ENCODE data around the gene STAC3.

Gene STAC3

GRCh38 chr12:57224973-57225679 is 25.9 kb downstream of the STAC3 start:
- DNase-seq (peak; percentile 79), ATAC-seq (peak; percentile 48)
- Mint-ChIP-seq H3K9me3 (no peaks in the 10 kb centered on the region), H3K36me3 (ENCODE audit: low read depth) (peaks cover 5% of the 10 kb centered on the region), H3K27ac (peak overlapping the region; percentile 52), H3K27me3 (peaks cover 67% of the 10 kb centered on the region), H3K4me3 (peak overlapping the region; percentile 43), H3K4me1 (peaks cover 63% of the 10 kb centered on the region)

- Mint-ChIP-seq H3K4me1 (peaks cover 63% of the 10 kb centered on the region), H3K27ac (no peak overlapping the region), H3K4me3 (no peak overlapping the region), H3K27me3 (peaks cover 72% of the 10 kb centered on the region), H3K36me3 (ENCODE audit: low read depth) (no peaks in the 10 kb centered on the region), H3K9me3 (no peaks in the 10 kb centered on the region)
- ATAC-seq (no peak), DNase-seq (no peak)
These were observed 26.6 kb downstream of the STAC3 start for GRCh38 chr12:57224278-57224972.

GRCh38 chr12:57223191-57224165 is 27.5 kb downstream of the STAC3 start:
- H3K36me3 Mint-ChIP-seq (ENCODE audit: low read depth), result no peaks in the 10 kb centered on the region
- H3K4me3 Mint-ChIP-seq, result peak overlapping the region; percentile 5
- no peaks in the 10 kb centered on the region for H3K9me3 Mint-ChIP-seq
- H3K27ac Mint-ChIP-seq, result peak overlapping the region; percentile 3
- DNase-seq (no peak), ATAC-seq (peak; percentile 69)
- H3K27me3 Mint-ChIP-seq, result peaks cover 81% of the 10 kb centered on the region
- H3K4me1 Mint-ChIP-seq, result peaks cover 54% of the 10 kb centered on the region

GRCh38 chr12:57222286-57223190 is 28.4 kb downstream of the STAC3 start:
- Mint-ChIP-seq H3K9me3 (no peaks in the 10 kb centered on the region), H3K27me3 (peaks cover 87% of the 10 kb centered on the region), H3K27ac (peak overlapping the region; percentile 3), H3K36me3 (ENCODE audit: low read depth) (no peaks in the 10 kb centered on the region), H3K4me1 (peaks cover 54% of the 10 kb centered on the region), H3K4me3 (peak overlapping the region; percentile 5)
- ATAC-seq (no peak), DNase-seq (no peak)

GRCh38 chr12:57221169-57221917 is 29.6 kb downstream of the STAC3 start:
- ATAC-seq, result no peak
- no peaks in the 10 kb centered on the region for H3K9me3 Mint-ChIP-seq
- H3K36me3 Mint-ChIP-seq (ENCODE audit: low read depth), result no peaks in the 10 kb centered on the region
- no peak for DNase-seq
- H3K4me1 Mint-ChIP-seq, result peaks cover 49% of the 10 kb centered on the region
- no peak overlapping the region for H3K4me3 Mint-ChIP-seq
- H3K27me3 Mint-ChIP-seq, result peaks cover 83% of the 10 kb centered on the region
- no peak overlapping the region for H3K27ac Mint-ChIP-seq

- peaks cover 82% of the 10 kb centered on the region for H3K27me3 Mint-ChIP-seq
- H3K27ac Mint-ChIP-seq, result no peak overlapping the region
- no peaks in the 10 kb centered on the region for H3K36me3 Mint-ChIP-seq (ENCODE audit: low read depth)
- no peak overlapping the region for H3K4me3 Mint-ChIP-seq
- peaks cover 46% of the 10 kb centered on the region for H3K4me1 Mint-ChIP-seq
- H3K9me3 Mint-ChIP-seq, result no peaks in the 10 kb centered on the region
- no peak for DNase-seq
- no peak for ATAC-seq
These were observed 30.2 kb downstream of the STAC3 start for GRCh38 chr12:57220770-57221168.

GRCh38 chr12:57219993-57220754 is 30.8 kb downstream of the STAC3 start:
- H3K4me1 Mint-ChIP-seq, result peaks cover 47% of the 10 kb centered on the region
- no peaks in the 10 kb centered on the region for H3K36me3 Mint-ChIP-seq (ENCODE audit: low read depth)
- peaks cover 83% of the 10 kb centered on the region for H3K27me3 Mint-ChIP-seq
- DNase-seq, result no peak
- no peak overlapping the region for H3K4me3 Mint-ChIP-seq
- ATAC-seq, result no peak
- no peak overlapping the region for H3K27ac Mint-ChIP-seq
- H3K9me3 Mint-ChIP-seq, result no peaks in the 10 kb centered on the region

- no peaks in the 10 kb centered on the region for H3K36me3 Mint-ChIP-seq (ENCODE audit: low read depth)
- H3K9me3 Mint-ChIP-seq, result no peaks in the 10 kb centered on the region
- H3K4me1 Mint-ChIP-seq, result peaks cover 46% of the 10 kb centered on the region
- no peak overlapping the region for H3K4me3 Mint-ChIP-seq
- DNase-seq, result no peak
- ATAC-seq, result no peak
- no peak overlapping the region for H3K27ac Mint-ChIP-seq
- H3K27me3 Mint-ChIP-seq, result peaks cover 83% of the 10 kb centered on the region
These were observed 31.6 kb downstream of the STAC3 start for GRCh38 chr12:57219205-57219992.

GRCh38 chr12:57218030-57218853 is 32.7 kb downstream of the STAC3 start:
- peaks cover 51% of the 10 kb centered on the region for H3K4me1 Mint-ChIP-seq
- H3K9me3 Mint-ChIP-seq, result no peaks in the 10 kb centered on the region
- no peaks in the 10 kb centered on the region for H3K36me3 Mint-ChIP-seq (ENCODE audit: low read depth)
- ATAC-seq, result no peak
- H3K4me3 Mint-ChIP-seq, result no peak overlapping the region
- H3K27ac Mint-ChIP-seq, result no peak overlapping the region
- DNase-seq, result no peak
- H3K27me3 Mint-ChIP-seq, result peaks cover 84% of the 10 kb centered on the region

- H3K36me3 Mint-ChIP-seq (ENCODE audit: low read depth), result no peaks in the 10 kb centered on the region
- H3K4me3 Mint-ChIP-seq, result peak overlapping the region; percentile 74
- no peak overlapping the region for H3K27ac Mint-ChIP-seq
- ATAC-seq (no peak), DNase-seq (no peak)
- H3K9me3 Mint-ChIP-seq, result no peaks in the 10 kb centered on the region
- peaks cover 74% of the 10 kb centered on the region for H3K27me3 Mint-ChIP-seq
- H3K4me1 Mint-ChIP-seq, result peaks cover 45% of the 10 kb centered on the region
These were observed 33.8 kb downstream of the STAC3 start for GRCh38 chr12:57216921-57217879.

Data from activated naive CD8-positive, alpha-beta T cell treated with anti-CD3 and anti-CD28 coated beads, Interleukin-2, amount 50 U/mL, for 24 hours (primary cell).